Activated T-cell treated with anti-CD3 and anti-CD28 coated beads for 1 hour (primary cell): ENCODE measurements around the gene QPRT.
"Not testable (repeated sequence)": the region's sequence is repeated elsewhere in the genome, so short reads cannot be mapped to it uniquely, and the experiment has no call there.

Experiments
- DNase-seq: peaks from one replicate; pipeline ENCODE4 v3.0.0-alpha.2; 2020; ENCODE audit warnings: low read depth

Gene QPRT

DNA sequence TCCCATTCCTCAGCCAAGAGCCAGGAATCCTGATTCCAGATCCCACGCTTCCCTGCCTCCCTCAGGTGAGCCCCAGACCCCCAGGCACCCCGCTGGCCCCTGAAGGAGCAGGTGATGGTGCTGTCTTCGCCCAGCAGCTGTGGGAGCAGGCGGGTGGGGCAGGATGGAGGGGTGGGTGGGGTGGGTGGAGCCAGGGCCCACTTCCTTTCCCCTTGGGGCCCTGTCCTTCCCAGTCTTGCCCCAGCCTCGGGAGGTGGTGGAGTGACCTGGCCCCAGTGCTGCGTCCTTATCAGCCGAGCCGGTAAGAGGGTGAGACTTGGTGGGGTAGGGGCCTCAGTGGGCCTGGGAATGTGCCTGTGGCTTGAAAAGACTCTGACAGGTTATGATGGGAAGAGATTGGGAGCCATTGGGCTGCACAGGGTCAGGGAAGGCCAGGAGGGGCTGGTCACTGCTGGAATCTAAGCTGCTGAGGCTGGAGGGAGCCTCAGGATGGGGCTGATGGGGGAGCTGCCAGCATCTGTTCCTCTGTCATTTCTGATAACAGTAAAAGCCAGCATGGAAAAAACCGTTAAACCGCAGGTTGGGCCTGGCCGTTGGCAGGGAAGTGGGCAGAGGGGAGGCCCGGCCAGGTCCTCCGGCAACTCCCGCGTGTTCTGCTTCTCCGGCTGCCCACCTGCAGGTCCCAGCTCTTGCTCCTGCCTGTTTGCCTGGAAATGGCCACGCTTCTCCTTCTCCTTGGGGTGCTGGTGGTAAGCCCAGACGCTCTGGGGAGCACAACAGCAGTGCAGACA, 15.8 kb upstream of the QPRT start, which contains the start of gene SPN:
Gene SPN, plus strand, starts transcription at position 232 of the 791 bp plus-strand sequence. Its CDS starts 482 bp downstream, at position 714.
- peak; percentile 28 for DNase-seq

DNA sequence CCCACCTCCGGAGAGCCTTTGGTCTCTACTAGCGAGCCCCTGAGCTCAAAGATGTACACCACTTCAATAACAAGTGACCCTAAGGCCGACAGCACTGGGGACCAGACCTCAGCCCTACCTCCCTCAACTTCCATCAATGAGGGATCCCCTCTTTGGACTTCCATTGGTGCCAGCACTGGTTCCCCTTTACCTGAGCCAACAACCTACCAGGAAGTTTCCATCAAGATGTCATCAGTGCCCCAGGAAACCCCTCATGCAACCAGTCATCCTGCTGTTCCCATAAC, 15.2 kb upstream of the QPRT start:
- no peak for DNase-seq

DNA sequence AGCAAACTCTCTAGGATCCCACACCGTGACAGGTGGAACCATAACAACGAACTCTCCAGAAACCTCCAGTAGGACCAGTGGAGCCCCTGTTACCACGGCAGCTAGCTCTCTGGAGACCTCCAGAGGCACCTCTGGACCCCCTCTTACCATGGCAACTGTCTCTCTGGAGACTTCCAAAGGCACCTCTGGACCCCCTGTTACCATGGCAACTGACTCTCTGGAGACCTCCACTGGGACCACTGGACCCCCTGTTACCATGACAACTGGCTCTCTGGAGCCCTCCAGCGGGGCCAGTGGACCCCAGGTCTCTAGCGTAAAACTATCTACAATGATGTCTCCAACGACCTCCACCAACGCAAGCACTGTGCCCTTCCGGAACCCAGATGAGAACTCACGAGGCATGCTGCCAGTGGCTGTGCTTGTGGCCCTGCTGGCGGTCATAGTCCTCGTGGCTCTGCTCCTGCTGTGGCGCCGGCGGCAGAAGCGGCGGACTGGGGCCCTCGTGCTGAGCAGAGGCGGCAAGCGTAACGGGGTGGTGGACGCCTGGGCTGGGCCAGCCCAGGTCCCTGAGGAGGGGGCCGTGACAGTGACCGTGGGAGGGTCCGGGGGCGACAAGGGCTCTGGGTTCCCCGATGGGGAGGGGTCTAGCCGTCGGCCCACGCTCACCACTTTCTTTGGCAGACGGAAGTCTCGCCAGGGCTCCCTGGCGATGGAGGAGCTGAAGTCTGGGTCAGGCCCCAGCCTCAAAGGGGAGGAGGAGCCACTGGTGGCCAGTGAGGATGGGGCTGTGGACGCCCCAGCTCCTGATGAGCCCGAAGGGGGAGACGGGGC, 14.7 kb upstream of the QPRT start:
- DNase-seq = peak; percentile 38

DNA sequence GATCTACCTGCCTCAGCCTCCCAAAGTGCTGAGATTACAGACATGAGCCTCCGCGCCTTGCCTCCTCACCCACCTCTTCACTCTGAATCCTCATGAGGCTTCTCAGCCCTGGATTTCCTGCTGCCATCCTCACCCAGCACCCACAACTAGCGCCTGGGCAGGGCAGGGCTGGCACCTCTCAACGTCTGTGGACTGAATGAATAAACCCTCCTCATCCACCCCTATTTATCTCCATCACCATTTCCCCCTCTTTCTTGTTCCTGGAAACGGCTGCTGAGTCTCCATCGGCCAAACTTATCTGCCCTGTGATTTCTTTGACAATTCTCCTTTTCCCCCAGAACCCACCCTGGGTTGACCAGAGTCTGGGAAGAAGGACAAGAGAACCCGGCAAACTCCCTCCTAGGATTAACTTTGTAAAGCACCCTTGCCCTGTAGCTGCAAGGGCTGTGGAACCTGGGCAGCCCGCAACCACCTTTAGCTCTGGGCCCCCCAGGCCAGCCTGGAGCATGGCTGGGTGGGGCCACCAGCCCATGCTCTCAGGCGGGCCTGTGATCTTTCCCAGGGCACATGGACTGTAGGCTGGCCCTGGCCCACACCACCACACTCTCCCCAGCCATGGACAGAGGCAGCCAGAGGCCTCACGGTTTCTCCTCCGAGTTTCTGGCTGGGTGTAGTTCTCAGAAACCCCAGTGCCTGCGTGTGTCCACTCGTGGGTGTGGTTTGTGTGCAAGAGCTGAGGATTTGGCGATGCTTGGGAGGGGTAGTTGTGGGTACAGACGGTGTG, 13.5 kb upstream of the QPRT start:
- DNase-seq = no peak

DNA sequence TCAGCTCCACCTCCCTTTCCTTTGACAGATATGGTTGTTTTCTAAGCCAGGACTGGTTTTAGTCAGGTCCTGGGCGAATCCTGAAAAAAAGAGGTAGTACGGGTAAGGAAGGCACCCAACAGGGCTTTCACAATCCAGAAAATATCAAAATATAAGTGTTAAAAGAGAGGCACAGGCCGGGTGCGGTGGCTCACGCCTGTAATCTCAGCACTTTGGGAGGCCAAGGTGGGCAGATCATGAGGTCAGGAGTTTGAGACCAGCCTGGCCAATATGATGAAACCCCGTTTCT, 11.7 kb upstream of the QPRT start:
- DNase-seq = not testable (repeated sequence)

DNA sequence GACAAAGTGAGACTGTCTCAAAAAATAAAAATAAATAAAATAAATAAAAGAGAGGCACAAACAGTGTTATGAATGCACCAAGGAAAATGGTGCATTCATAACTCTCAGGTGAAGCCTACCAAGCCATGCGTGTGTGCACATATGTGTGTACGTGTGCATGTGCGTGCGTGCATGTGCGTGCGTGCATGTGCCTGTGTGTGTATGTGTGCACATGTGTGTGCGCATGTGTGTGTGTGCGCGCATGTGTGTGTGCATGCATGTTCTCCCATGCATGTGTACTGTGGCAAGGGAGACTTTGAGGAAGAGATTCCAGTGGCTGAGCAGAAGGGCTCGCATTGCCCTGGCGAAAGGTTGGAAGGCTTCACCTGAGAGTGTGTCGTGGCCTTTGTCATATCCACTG, 11.2 kb upstream of the QPRT start:
- DNase-seq = no peak

DNA sequence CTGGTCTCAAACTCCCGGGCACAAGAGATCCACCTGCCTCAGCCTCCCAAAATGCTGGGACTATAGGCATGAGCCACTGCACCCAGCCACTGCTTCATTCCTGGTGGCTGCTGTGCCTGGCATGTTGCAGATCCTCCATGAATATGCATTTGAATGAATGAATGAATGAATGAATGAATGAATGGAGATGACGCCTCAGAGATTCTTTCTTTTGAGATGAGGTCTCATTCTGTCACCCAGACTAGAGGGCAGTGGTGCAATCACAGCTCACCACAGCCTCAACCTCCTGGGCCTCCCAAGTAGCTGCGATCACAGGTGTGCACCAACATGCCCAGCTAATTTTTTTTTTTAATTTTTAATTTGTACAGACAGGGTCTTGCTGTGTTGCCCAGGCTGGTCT, 10.7 kb upstream of the QPRT start:
- no peak for DNase-seq

DNA sequence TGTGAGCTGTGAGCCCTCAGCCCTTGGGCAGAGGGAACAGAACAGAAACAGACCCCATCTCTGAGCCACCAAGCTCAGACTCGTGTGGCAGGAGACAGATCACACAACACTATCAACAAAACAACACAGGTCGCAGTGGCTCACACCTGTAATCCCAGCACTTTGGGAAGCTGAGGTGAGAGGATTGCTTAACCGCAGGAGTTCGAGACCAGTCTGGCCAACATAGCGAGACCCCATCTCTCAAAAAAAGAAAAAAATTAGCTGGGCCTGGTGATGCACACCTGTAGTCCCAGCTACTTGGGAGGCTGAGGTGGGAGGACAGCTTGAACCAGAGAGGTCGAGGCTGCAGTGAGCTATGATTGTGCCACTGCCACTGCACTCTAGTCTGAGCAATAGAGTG, 5.5 kb upstream of the QPRT start:
- DNase-seq = no peak

DNA sequence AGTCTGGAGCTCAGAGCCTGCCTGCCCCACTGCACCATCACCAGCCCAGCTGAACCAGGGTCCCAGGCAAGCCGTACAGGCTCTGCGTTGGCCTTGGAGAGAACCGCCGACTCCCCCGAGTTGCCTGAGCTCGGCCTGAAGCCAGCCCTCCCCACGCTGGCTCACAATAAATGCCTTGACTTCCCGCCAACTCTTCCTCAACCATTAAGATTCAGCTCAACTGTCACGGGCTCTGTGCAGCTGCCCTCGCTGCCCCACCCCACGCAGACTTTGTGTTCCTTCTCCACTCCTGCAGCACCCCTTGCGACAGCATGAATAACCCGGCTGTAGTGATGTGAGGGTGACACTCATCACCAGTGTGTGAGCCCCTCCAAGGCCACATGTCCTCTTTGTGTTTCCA, 4.8 kb upstream of the QPRT start:
- DNase-seq = no peak

DNA sequence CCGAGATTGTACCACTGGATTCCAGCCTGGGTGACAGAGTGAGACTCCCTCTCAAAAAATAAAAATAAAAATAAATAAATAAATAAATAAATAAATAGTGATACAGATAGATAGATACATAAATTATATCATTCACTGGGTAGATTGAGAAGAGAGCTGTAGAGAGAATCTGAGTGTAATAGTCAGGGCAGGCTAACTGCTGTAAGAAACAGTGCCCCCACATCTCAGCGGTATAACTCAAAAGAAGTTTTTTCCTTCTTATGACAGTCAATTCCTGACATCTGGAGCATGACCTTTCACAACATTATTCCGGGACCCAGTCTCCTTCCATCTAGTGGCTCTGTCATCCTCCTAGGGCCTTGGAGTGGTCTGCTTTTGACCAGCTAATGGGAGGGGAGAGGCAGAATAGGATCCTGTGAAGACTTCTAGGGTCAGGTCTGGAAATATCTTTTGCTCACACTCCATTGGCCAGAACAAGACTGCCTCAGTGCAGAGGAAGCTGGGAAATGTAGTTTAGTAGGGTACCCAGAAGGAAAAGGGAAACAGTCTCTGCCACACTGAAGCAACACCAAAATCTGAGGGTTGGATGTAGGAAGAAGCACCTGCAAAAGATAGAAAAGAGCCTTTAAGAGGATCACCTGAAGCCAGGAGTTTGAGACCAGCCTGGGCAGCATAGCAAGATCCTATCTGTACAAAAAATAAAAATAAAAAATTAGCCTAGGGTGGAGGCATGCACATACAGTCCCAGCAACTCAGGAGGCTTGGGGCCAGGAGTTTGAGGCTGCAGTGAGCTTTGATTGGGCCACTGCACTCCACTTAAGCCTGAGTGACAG, 3.0 kb upstream of the QPRT start:
- DNase-seq = no peak

DNA sequence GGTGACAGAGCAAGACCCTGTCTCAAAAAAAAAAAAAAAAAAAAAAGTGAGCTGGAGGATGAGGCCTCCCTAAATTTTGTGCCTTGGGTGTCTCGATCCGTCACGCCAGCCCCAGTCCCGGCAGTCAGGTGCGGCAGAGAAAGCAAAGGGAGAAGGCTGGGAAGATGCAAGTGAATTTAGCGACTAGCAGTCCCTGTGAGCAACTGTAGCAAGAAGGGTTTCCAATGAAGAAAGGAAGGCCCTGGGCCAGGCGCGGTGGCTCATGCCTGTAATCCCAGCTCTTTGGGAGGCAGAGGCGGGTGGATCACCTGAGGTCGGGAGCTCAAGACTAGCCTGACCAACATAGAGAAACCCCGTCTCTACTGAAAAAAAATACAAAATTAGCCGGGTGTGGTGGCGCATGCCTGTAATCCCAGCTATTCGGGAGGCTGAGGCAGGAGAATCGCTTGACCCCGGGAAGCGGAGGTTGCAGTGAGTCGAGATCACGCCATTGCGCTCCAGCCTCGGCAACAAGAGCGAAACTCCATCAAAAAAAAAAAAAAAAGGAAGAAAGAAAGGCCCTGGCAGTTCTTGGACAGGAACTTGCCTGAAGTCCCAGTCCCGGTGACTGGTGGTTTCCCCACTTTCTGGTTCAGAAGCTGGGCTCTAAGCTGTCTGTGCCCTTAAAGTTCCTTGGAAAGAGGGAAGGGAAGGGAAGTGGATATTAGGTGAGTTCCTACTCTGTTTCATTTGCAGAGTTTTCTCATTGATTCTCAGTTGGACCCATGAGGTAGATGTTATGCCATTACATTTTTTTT, 1.8 kb upstream of the QPRT start:
- DNase-seq = no peak

DNA sequence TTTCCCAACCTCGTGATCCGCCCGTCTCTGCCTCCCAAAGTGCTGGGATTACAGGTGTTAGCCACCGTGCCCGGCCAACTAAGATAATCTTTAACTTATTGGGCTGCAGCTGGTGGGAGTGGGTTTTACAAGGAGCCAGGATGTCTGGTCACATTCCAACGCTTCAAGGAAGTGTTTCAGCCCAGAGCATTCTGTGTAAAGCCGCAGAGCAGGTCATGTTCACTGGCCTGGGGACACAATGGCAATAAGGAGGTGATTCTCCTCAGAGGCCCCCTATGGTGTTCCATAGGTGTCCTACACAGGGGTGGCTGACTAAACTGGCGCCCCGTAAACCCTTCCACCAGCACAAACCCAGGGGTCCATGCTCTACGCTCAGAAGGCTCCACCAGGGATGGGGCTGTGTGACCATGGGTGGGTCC, 1.2 kb downstream of the QPRT start:
- DNase-seq = no peak

DNA sequence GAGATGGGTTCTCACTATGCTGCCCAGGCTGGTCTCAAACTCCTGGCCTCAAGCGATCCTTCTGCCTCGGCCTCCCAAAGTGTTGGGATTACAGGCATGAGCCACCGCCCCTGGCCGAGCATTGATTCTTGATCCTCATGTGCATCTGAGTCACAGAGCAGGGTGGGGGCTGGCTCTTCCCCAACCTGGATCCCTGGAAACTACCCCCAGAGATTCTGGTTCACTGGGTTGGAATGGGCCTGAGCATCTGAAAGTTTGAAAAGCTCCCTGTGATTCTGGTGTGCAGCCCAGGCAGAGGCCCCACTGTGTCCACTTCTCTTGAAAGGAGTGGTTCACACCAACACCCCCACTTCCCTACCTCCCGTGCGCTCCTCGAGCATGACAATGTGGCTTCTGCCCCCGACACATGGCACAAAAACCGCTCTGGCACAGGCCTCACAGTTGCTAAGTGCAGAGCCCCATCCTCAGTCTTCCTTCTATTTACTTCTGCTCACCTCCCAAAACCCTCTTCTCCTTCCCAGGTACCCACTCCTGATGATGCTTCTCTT, 4.6 kb downstream of the QPRT start:
- no peak for DNase-seq

DNA sequence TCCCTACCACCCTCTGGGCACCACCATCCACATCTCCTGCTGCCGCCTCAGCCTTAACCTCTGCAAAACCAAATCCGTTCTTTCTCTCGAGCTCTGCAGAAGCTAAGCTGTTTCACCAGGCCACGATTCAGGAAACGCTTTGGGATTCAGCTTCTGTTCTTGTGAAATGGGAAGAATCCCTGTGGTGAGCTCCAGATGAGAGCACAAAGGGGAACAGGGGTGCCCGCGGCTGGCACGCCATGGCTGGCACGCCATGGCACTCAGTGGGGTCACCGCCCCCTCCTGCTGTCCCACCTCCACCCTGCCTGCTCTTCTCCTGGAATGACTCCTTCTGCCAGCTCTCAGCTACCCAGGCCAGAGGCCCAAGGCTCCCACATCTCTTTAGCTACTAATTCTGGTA, 5.7 kb downstream of the QPRT start:
- no peak for DNase-seq

DNA sequence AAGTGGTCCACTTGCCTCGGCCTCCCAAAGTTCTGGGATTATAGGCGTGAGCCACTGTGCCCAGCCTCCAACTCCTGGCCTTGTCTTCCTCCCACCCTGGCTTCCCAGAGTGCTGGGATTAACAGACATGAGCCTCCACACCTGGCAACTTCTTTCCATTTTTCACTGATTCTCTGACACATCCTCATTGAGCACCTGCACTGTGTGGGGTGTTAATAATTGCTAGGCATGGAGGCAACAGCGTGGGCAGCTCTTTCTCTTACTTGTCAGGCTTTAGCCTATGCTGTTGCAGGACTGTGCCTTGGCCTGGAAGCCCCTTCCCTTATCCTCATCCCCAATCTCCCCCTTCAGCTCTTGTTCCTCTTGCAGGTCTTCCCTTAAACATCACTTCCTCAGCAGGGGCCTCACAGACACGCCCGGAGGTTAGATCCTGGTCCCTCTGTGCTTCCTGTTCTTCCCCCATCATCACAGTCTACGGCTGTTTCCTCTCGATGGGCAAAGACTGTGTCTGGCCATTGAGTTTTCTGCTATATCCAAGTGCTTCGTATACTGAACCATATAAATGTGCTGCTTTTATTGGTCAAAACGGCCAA, 7.9 kb downstream of the QPRT start:
- DNase-seq = no peak

DNA sequence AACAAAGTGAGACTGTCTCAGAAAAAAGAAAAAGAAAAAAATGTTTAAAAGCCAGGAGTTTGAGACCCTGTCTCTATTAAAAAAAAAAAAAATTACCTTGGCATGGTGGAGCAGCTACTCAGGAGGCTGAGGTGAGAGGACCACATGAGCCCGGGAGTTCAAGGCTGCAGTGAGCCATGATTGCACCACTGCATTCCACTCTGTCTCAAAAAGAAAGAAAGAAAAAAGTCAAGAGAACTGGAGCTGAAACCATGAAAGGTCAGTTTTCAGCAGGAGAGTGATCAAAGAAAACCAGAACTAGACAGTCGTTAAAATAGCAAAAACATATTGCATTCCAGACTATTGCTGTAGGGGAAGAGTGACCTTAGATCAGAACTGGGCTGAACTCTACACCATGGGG, 8.8 kb downstream of the QPRT start:
- no peak for DNase-seq

DNA sequence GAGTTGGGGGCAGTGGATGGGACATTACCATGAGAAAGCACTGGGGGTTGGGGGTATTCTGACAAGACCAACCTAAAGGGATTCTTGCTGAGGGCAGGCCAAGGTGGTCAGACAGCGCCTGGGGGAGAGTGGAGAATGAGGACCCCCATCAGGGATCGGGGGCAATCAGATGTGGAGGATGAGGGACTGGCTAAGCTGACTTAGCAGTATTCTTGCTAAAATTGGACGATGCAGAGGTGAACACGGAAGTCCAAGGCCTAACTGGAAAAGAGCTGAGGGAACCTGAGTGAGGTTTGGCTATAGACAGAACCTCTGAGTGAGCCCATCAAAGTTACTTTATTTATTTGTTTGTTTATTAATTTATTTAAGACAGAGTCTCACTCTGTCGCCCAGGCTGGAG, 9.2 kb downstream of the QPRT start:
- DNase-seq = no peak

DNA sequence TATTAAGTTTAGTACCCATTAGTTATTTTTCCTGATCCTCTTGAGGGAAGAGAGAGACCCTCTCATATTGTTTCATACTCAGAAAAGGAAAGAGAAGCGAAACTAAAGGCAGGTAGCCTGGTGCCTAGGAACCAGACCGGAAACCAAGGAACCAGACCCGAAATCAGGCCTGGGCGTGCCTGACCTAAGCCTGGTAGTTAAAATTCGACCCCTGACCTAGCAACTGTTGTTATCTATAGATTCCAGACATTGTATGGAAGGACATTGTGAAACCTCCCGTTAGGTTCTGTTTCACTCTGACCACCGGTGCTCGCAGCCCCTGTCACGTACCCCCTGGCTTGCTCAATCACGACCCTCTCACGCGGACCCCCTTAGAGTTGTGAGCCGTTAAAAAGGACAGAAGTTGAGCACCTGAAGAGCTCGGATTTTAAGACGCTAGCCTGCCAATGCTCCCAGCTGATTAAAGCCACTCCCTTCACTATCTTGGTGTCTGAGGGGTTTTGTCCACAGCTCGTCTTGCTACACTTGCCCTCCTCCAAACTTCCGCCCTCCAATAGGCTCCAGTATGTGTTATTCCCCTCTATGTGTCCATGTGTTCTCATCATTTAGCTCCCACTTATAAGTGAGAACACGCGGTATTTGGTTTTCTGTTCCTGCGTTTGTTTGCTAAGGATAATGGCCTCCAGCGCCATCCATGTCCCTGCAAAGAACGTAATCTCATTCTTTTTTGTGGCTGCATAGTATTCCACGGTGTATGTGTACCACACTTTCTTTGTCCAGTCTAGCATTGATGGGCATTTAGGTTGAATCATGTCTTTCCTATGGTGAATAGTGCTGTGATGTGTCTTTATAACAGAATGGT, 10.7 kb downstream of the QPRT start:
- not testable (repeated sequence) for DNase-seq

DNA sequence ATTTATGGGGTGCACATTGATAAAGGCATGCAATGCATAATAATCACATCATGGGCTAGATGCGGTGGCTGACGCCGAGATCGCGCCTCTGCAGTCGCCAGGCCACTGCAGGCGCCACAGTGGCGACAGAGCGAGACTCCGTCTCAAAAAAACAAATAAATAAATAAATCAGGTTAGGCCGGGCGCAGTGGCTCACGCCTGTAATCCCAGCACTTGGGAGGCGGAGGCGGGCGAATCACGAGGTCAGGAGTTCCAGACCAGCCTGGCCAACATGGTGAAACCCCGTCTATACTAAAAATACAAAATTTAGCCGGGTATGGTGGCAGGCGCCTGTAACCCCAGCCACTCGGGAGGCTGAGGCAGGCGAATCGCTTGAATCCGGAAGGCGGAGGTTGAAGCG, 13.6 kb downstream of the QPRT start:
- not testable (repeated sequence) for DNase-seq
